Neuronal stem cell (in vitro differentiated cells): ENCODE results near the gene CRAT.

Source experiments
- DNase-seq: peaks from one replicate; pipeline ENCODE4 v3.0.0-alpha.2; 2013; ENCODE audit warnings: low spot score
- H2AFZ ChIP-seq: one replicate; pipeline ENCODE4 v1.6.1; 2013; ENCODE audit warnings: mild to moderate bottlenecking, low read length, inconsistent platforms
- H2AK5ac ChIP-seq: 2 replicates; pipeline ENCODE4 v1.6.1; 2013; ENCODE audit warnings: low read depth, mild to moderate bottlenecking, inconsistent platforms, low read length, moderate library complexity, mixed read lengths
- H2BK120ac ChIP-seq: 2 replicates; pipeline ENCODE4 v1.6.1; 2013; ENCODE audit warnings: low read depth, mild to moderate bottlenecking, inconsistent platforms, low read length, moderate library complexity, mixed read lengths
- H2BK12ac ChIP-seq: one replicate; pipeline ENCODE4 v1.6.1; 2013; ENCODE audit warnings: low read length, inconsistent platforms
- H2BK15ac ChIP-seq: 2 replicates; pipeline ENCODE4 v1.6.1; 2013; ENCODE audit warnings: mild to moderate bottlenecking, low read length, inconsistent platforms, mixed read lengths
- H2BK5ac ChIP-seq: one replicate; pipeline ENCODE4 v1.6.1; 2013; ENCODE audit warnings: inconsistent platforms, mild to moderate bottlenecking, low read length, moderate library complexity
- H3K14ac ChIP-seq: one replicate; pipeline ENCODE4 v1.6.1; 2013; ENCODE audit warnings: low read length, inconsistent platforms
- H3K18ac ChIP-seq: 2 replicates; pipeline ENCODE4 v1.6.1; 2013; ENCODE audit warnings: low read length, inconsistent platforms
- H3K23ac ChIP-seq: 2 replicates; pipeline ENCODE4 v1.6.1; 2013; ENCODE audit warnings: low read depth, mild to moderate bottlenecking, mixed read lengths, low read length, inconsistent platforms; ENCODE audit not compliant: poor library complexity
- H3K27ac ChIP-seq: replicated peaks from 3 replicates; pipeline ENCODE4 v1.5.1; 2013; ENCODE audit warnings: low read length, inconsistent platforms
- H3K27me3 ChIP-seq, 3 experiments: 2 replicates each; pipeline ENCODE4 v1.6.1; 2013; ENCODE audit warnings: low read length in 3 of 3, mild to moderate bottlenecking in 2 of 3, inconsistent platforms in 1 of 3, low read depth in 1 of 3, mixed read lengths in 1 of 3, moderate library complexity in 1 of 3; ENCODE audit not compliant: control insufficient read depth in 3 of 3, insufficient read depth in 3 of 3
- H3K36me3 ChIP-seq, 2 donors: replicated peaks in 1 of 2; 2 replicates each; pipeline ENCODE4 v1.6.1; 2013; ENCODE audit warnings: low read length in 2 of 2; ENCODE audit not compliant: control insufficient read depth in 2 of 2, insufficient read depth in 2 of 2
- H3K4ac ChIP-seq: 2 replicates; pipeline ENCODE4 v1.6.1; 2013; ENCODE audit warnings: inconsistent platforms, mild to moderate bottlenecking, low read length, moderate library complexity
- H3K4me1 ChIP-seq, 2 donors: 1 replicate in 1 of 2; 2 replicates in 1 of 2; pipeline ENCODE4 v1.6.1; 2013; ENCODE audit warnings: low read length in 2 of 2, low read depth in 1 of 2; ENCODE audit not compliant: control insufficient read depth in 2 of 2, insufficient read depth in 1 of 2
- H3K4me2 ChIP-seq: one replicate; pipeline ENCODE4 v1.6.1; 2013; ENCODE audit warnings: mild to moderate bottlenecking, low read length, inconsistent platforms; ENCODE audit not compliant: insufficient read depth, poor library complexity, severe bottlenecking
- H3K4me3 ChIP-seq, 2 donors: 2 replicates each; pipeline ENCODE4 v1.5.1; 2013; ENCODE audit warnings: low read length in 2 of 2, mild to moderate bottlenecking in 2 of 2, inconsistent platforms in 1 of 2, moderate library complexity in 1 of 2
- H3K79me1 ChIP-seq: one replicate; pipeline ENCODE4 v1.6.1; 2013; ENCODE audit warnings: low read depth, mild to moderate bottlenecking, inconsistent platforms, low read length, moderate library complexity
- H3K9ac ChIP-seq: one replicate; pipeline ENCODE4 v1.6.1; 2013; ENCODE audit warnings: mild to moderate bottlenecking, low read depth, low read length, inconsistent platforms; ENCODE audit not compliant: poor library complexity
- H3K9me3 ChIP-seq, 2 donors: replicated peaks in 1 of 2; 2 replicates each; pipeline versions ENCODE3 to v1.6.1; 2013; ENCODE audit warnings: low read length in 2 of 2, mild to moderate bottlenecking in 2 of 2, inconsistent platforms in 1 of 2, low read depth in 1 of 2, mixed read lengths in 1 of 2, moderate library complexity in 1 of 2; ENCODE audit not compliant: control insufficient read depth in 2 of 2, insufficient read depth in 1 of 2
- H4K8ac ChIP-seq: one replicate; pipeline ENCODE4 v1.6.1; 2013; ENCODE audit warnings: low read depth, mild to moderate bottlenecking, inconsistent platforms, low read length, moderate library complexity
- H4K91ac ChIP-seq: one replicate; pipeline ENCODE4 v1.6.1; 2013; ENCODE audit warnings: low read length, low read depth, mild to moderate bottlenecking, inconsistent platforms; ENCODE audit not compliant: poor library complexity
- WGBS, 2 donors: extraction: QIAGEN DNeasy Blood & Tissue Kit; methylation state at CpG; one replicate each; pipeline ENCODE4 v1.1.7; 2013; ENCODE audit warnings: missing lambda C conversion rate in 2 of 2, mixed read lengths in 1 of 2; ENCODE audit not compliant: insufficient read length in 2 of 2, insufficient replicate concordance in 1 of 2; ENCODE audit errors: extremely low coverage in 2 of 2; 5-methylcytosine and 5-hydroxymethylcytosine counted together

The CRAT gene

DNA sequence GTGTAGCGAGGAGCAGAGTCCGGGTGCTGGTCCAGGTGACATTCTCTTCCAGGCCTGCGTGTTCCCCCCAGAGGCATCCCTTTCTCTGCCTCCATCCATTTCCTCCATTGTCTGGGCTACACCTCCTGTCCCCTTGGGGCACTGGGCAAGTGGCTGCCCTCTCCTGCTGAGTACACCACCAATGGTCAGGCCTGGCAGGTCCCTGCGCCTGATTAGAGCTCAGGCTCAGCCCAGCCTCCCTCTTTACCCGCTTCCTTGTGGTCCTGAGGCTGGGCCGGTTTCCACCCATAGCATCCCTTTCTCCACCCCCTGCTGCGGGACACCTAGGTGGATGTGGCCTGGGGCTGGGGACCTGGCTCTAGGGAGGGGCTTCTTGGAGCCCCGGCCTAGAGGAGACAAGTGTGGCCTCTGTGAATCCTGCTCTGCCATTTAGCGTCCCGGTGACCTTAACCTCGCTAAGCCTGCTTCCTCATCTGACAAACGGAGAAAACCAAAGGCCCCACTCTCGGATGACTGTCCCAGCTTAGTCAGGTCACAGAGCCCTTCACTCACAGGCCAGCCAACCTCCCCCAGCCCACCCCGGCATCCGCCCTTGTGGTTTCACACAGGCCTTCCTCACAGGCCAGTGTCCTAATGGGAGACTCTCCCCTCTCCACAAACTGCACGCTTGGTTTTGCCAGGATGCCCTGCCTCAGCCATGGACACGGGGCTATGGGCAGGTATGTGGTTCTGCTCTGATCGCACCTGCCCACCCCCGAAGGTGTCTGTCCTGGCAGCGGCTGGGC is 16.8 kb downstream of the CRAT start:
- Histone ChIP-seq H2BK12ac (no peak overlapping the region), H3K4me2 (no peak overlapping the region), H3K9me3 (no peaks in the 10 kb centered on the region), H3K9ac (no peak overlapping the region), H2BK5ac (no peak overlapping the region), H3K4ac (no peak overlapping the region), H3K36me3 (peaks cover 13 to 35% of the 10 kb centered on the region in 2 donors), H4K8ac (peak overlapping the region; percentile 52), H3K79me1 (no peaks in the 10 kb centered on the region), H3K27me3 (no peaks in the 10 kb centered on the region), H2BK120ac (no peak overlapping the region), H3K14ac (peak overlapping the region; percentile 21), H3K18ac (no peak overlapping the region), H3K27ac (no peak overlapping the region), H3K4me3 (no peak overlapping the region), H4K91ac (no peak overlapping the region), H3K23ac (no peak overlapping the region), H2AK5ac (peak overlapping the region; percentile 53), H3K4me1 (no peaks in the 10 kb centered on the region), H2BK15ac (no peak overlapping the region), H2AFZ (no peak overlapping the region)
- DNase-seq: no peak
- no CpG with 5 or more reads among the region's 20 CpGs for WGBS, 2 donors

DNA sequence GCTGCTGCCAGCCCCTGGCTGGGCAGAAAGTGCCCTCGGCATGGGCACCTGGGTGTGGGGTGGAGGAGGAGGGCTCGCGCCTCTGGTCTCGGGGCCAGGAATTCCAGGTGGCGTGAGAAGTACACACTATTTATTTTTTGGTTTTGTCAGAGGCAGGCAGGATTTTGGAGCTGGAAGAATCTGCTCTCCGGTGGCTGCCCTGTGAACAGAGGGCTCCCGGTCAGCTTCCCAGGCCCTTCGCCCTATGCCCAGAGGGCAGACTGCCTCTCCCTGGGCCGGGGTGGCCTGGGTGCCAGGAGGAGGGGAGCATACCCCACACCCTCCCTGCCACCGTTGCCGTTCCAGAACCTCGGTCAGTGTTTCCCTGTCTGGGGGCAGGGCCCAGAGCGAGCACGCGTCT is 21.3 kb downstream of the CRAT start:
- Histone ChIP-seq H3K9ac (no peak overlapping the region), H2AFZ (no peak overlapping the region), H3K4ac (no peak overlapping the region), H3K18ac (no peak overlapping the region), H2BK120ac (no peak overlapping the region), H4K8ac (no peak overlapping the region), H2BK15ac (no peak overlapping the region), H3K27me3 (no peaks in the 10 kb centered on the region), H3K4me2 (no peak overlapping the region), H3K36me3 (peaks cover 36 to 59% of the 10 kb centered on the region in 2 donors), H3K79me1 (no peaks in the 10 kb centered on the region), H3K4me1 (no peaks in the 10 kb centered on the region), H2BK12ac (no peak overlapping the region), H3K23ac (no peak overlapping the region), H3K9me3 (no peaks in the 10 kb centered on the region), H4K91ac (no peak overlapping the region), H2BK5ac (no peak overlapping the region), H3K14ac (no peak overlapping the region), H3K4me3 (no peak overlapping the region), H3K27ac (no peak overlapping the region), H2AK5ac (no peak overlapping the region)
- DNase-seq: no peak
- no CpG with 5 or more reads among the region's 15 CpGs for WGBS, 2 donors

DNA sequence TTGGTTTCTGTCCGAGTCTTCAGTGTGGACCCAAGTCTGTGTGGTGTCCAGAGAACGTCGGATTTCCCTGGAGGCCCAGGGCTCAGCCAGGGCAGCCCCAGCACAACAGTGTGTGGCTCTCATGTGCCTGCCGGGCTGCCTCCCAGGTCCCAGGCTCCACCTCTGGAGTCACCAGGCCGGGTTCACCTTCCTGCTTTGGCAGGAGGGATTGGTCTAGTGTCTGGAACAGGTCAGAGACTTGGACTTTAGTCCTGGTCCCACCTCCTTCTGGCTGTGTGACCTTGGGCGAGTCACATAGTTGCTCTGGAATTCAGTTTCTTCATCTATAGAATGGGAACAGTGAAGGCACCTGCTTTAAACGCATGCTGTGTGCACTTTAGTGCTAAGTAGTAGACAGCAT is 26.5 kb downstream of the CRAT start:
- no peak overlapping the region for H3K18ac ChIP-seq
- no peak overlapping the region for H4K91ac ChIP-seq
- no peak overlapping the region for H3K14ac ChIP-seq
- no peak overlapping the region for H2BK5ac ChIP-seq
- no peak overlapping the region for H2BK120ac ChIP-seq
- no peaks in the 10 kb centered on the region for H3K9me3 ChIP-seq
- H3K36me3 ChIP-seq: peaks cover 24 to 52% of the 10 kb centered on the region in 2 donors
- peaks cover 10% of the 10 kb centered on the region for H3K79me1 ChIP-seq
- no peaks in the 10 kb centered on the region for H3K27me3 ChIP-seq
- no peak overlapping the region for H2AFZ ChIP-seq
- no peak overlapping the region for H3K9ac ChIP-seq
- no peak overlapping the region for H3K4ac ChIP-seq
- no peak overlapping the region for H3K27ac ChIP-seq
- H3K4me2 ChIP-seq: no peak overlapping the region
- no CpG with 5 or more reads among the region's 7 CpGs for WGBS, 2 donors
- no peak overlapping the region for H2BK15ac ChIP-seq
- peaks cover 0 to 8% of the 10 kb centered on the region in 2 donors for H3K4me1 ChIP-seq
- H3K4me3 ChIP-seq: no peak overlapping the region
- no peak overlapping the region for H2BK12ac ChIP-seq
- H3K23ac ChIP-seq: no peak overlapping the region
- no peak for DNase-seq
- no peak overlapping the region for H4K8ac ChIP-seq
- no peak overlapping the region for H2AK5ac ChIP-seq

- peaks cover 0 to 8% of the 10 kb centered on the region in 2 donors for H3K4me1 ChIP-seq
- H4K8ac ChIP-seq: no peak overlapping the region
- DNase-seq: no peak
- peak overlapping the region; percentile 77 to 79 for H3K4me3 ChIP-seq
- peak overlapping the region; percentile 95 for H2AK5ac ChIP-seq
- no CpG with 5 or more reads among the region's 30 CpGs for WGBS, 2 donors
- H3K14ac ChIP-seq: peak overlapping the region; percentile 39
- peaks cover 10% of the 10 kb centered on the region for H3K79me1 ChIP-seq
- H3K27ac ChIP-seq: peak overlapping the region; percentile 63
- no peak overlapping the region for H2BK12ac ChIP-seq
- H3K23ac ChIP-seq: peak overlapping the region; percentile 82
- H3K9ac ChIP-seq: peak overlapping the region; percentile 96
- H3K4me2 ChIP-seq: peak overlapping the region; percentile 88
- H2AFZ ChIP-seq: peak overlapping the region; percentile 97
- no peaks in the 10 kb centered on the region for H3K27me3 ChIP-seq
- peak overlapping the region; percentile 93 for H3K4ac ChIP-seq
- no peaks in the 10 kb centered on the region for H3K9me3 ChIP-seq
- peak overlapping the region; percentile 91 for H2BK5ac ChIP-seq
- H3K36me3 ChIP-seq: peaks cover 16 to 33% of the 10 kb centered on the region in 2 donors
- no peak overlapping the region for H2BK15ac ChIP-seq
- H3K18ac ChIP-seq: peak overlapping the region; percentile 98
- no peak overlapping the region for H4K91ac ChIP-seq
- H2BK120ac ChIP-seq: peak overlapping the region; percentile 57
Observed at GRCh38 chr9:129081388-129081904, 29.1 kb downstream of the CRAT start.
